Measurements from ENCODE around the gene VMAC.
"Not testable (repeated sequence)": the region's sequence is repeated elsewhere in the genome, so short reads cannot be mapped to it uniquely, and the experiment has no call there.

Gene VMAC

GRCh38 chr19:5904352-5905113 is at the start of gene VMAC:
Gene VMAC, plus strand, starts transcription at chr19:5904872. Its CDS starts 19 bp downstream, at chr19:5904891.
- H3K4me3 ChIP-seq (ENCODE audit: low read depth in 1 of 2, low read length in 2 of 2): peak within 1 kb of the TSS; percentile 98 to 99
- peak within 1 kb of the TSS; percentile 99 for H3K9ac ChIP-seq (ENCODE audit: low read length)
- H3K36me3 ChIP-seq (ENCODE audit: insufficient read depth, low read length): peaks cover 6% of the 10 kb centered on the region
- peaks cover 18% of the 10 kb centered on the region for H3K4me1 ChIP-seq (ENCODE audit: insufficient read depth, low read length)
- H3K27me3 ChIP-seq (ENCODE audit: control insufficient read depth in 1 of 2, insufficient read depth in 2 of 2, low read length in 2 of 2): no peaks in the 10 kb centered on the region
- no peaks in the 10 kb centered on the region for H3K9me3 ChIP-seq (ENCODE audit: low read length)
- H3K27ac ChIP-seq (ENCODE audit: low read depth, low read length): peak within 1 kb of the TSS; percentile 96

DNA sequence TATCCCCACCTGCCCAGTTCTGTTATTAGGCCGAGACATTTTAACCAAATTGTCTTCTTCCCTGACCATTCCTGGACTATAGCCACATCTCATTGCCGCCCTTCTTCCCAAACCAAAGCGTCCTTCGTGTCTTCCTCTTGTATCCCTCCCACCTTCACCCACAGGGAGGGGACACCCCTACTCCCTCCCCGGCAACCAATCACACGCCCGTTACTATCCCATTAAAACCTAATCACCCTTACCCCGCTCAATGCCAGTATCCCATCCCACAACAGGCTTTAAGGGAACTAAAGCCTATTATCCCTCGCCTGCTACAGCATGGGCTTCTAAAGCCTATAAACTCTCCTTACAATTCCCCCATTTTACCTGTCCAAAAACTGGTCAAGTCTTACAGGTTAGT is 49.5 kb upstream of the VMAC start:
- not testable (repeated sequence) for H3K27me3 ChIP-seq (ENCODE audit: control insufficient read depth in 1 of 2, insufficient read depth in 2 of 2, low read length in 2 of 2); H3K9me3 ChIP-seq (ENCODE audit: low read length); H3K27ac ChIP-seq (ENCODE audit: low read depth, low read length); H3K4me3 ChIP-seq (ENCODE audit: low read depth in 1 of 2, low read length in 2 of 2); H3K9ac ChIP-seq (ENCODE audit: low read length); H3K36me3 ChIP-seq (ENCODE audit: insufficient read depth, low read length)
- peaks cover 13% of the 10 kb centered on the region for H3K4me1 ChIP-seq (ENCODE audit: insufficient read depth, low read length)

DNA sequence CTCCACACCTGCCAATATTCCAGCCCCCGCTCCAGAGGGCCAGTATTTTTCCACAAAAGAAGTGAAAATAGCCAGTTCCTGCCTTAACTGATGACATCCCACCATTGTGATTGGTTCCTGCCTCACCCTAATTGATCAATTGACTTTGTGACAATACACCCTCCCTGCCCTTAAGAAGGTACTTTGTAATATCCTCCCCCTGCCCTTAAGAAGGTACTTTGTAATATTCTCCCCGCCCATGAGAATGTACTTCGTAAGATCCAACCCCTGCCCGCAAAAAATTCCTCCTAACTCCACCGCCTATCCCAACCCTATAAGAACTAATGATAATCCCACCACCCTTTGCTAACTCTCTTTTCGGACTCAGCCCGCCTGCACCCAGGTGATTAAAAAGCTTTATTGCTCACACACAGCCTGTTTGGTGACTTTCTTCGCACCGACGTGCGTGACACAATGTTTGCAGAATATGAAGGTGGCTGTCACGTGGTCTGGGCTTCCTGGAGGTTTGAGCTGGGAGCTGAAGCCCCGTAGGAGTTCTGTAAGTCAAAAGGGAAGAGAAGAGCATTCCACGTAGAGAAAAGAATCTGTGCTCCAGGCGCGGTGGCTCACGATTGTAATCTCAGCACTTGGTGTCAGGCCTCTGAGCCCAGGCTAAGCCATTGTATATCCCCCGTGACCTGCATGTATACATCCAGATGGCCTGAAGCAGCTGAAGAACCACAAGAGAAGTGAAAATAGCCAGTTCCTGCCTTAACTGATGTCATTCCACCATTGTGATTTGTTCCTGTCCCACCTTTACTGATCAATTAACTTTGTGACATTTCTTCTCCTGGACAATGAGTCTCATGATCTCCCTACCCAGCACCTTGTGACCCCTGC is 47.2 kb upstream of the VMAC start:
- Histone ChIP-seq H3K36me3 (ENCODE audit: insufficient read depth, low read length) (no peaks in the 10 kb centered on the region), H3K4me3 (ENCODE audit: low read depth in 1 of 2, low read length in 2 of 2) (no peak overlapping the region), H3K9ac (ENCODE audit: low read length) (no peak overlapping the region), H3K27me3 (ENCODE audit: control insufficient read depth in 1 of 2, insufficient read depth in 2 of 2, low read length in 2 of 2) (no peaks in the 10 kb centered on the region), H3K27ac (ENCODE audit: low read depth, low read length) (no peak overlapping the region), H3K9me3 (ENCODE audit: low read length) (no peaks in the 10 kb centered on the region), H3K4me1 (ENCODE audit: insufficient read depth, low read length) (no peaks in the 10 kb centered on the region)

GRCh38 chr19:5863030-5863665 is 41.5 kb upstream of the VMAC start:
- H3K36me3 ChIP-seq (ENCODE audit: insufficient read depth, low read length): no peaks in the 10 kb centered on the region
- no peak overlapping the region for H3K9ac ChIP-seq (ENCODE audit: low read length)
- no peaks in the 10 kb centered on the region for H3K9me3 ChIP-seq (ENCODE audit: low read length)
- no peaks in the 10 kb centered on the region for H3K4me1 ChIP-seq (ENCODE audit: insufficient read depth, low read length)
- no peaks in the 10 kb centered on the region for H3K27me3 ChIP-seq (ENCODE audit: control insufficient read depth in 1 of 2, insufficient read depth in 2 of 2, low read length in 2 of 2)
- H3K27ac ChIP-seq (ENCODE audit: low read depth, low read length): no peak overlapping the region
- no peak overlapping the region for H3K4me3 ChIP-seq (ENCODE audit: low read depth in 1 of 2, low read length in 2 of 2)

- Histone ChIP-seq H3K36me3 (ENCODE audit: insufficient read depth, low read length) (no peaks in the 10 kb centered on the region), H3K9ac (ENCODE audit: low read length) (no peak overlapping the region), H3K27ac (ENCODE audit: low read depth, low read length) (no peak overlapping the region), H3K4me3 (ENCODE audit: low read depth in 1 of 2, low read length in 2 of 2) (no peak overlapping the region), H3K4me1 (ENCODE audit: insufficient read depth, low read length) (no peaks in the 10 kb centered on the region), H3K9me3 (ENCODE audit: low read length) (no peaks in the 10 kb centered on the region), H3K27me3 (ENCODE audit: control insufficient read depth in 1 of 2, insufficient read depth in 2 of 2, low read length in 2 of 2) (no peaks in the 10 kb centered on the region)
Observed at GRCh38 chr19:5864013-5864720, 40.5 kb upstream of the VMAC start.

DNA sequence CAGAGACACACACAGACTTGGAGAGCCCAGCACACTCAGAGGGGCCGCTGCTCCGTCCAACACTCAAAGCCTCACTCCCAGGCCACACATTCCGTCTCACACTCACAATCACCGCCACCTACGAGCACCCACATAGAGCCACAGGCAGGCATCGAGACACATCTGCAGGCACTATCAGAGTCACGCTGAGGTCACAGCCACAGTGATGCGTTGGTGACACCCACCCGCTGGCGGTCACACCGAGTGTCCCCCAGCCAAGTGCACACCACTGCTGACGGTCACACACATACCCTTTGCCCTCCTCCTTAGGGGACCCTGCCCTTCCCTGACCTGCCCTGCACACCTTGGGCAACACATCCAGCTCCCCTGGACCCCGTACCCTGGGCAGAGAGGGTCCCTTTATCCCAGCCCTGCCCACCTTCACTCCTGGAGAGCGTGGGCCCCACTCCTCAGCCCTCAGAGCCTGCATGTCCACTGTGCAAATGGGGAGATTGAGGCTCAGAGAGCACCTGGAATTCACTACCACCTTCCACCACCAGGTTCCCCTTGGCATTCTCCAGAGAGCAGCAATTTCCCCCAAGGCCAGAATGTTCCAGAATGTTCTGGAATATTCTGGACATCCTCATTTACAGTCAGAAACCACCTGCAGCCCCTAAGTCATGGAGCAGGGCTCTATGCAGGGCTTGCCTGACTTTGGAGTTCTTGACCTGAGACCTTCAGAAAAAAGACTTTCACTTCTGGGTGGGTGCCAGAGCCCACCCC is 39.8 kb upstream of the VMAC start:
- Histone ChIP-seq H3K36me3 (ENCODE audit: insufficient read depth, low read length) (no peaks in the 10 kb centered on the region), H3K4me1 (ENCODE audit: insufficient read depth, low read length) (no peaks in the 10 kb centered on the region), H3K4me3 (ENCODE audit: low read depth in 1 of 2, low read length in 2 of 2) (no peak overlapping the region), H3K9ac (ENCODE audit: low read length) (no peak overlapping the region), H3K27ac (ENCODE audit: low read depth, low read length) (no peak overlapping the region), H3K27me3 (ENCODE audit: control insufficient read depth in 1 of 2, insufficient read depth in 2 of 2, low read length in 2 of 2) (no peaks in the 10 kb centered on the region), H3K9me3 (ENCODE audit: low read length) (no peaks in the 10 kb centered on the region)

- H3K27me3 ChIP-seq (ENCODE audit: control insufficient read depth in 1 of 2, insufficient read depth in 2 of 2, low read length in 2 of 2): no peaks in the 10 kb centered on the region
Observed at GRCh38 chr19:5865772-5866171, 38.9 kb upstream of the VMAC start.

GRCh38 chr19:5867201-5868136 is 37.2 kb upstream of the VMAC start:
- Histone ChIP-seq H3K27ac (ENCODE audit: low read depth, low read length) (no peak overlapping the region), H3K4me3 (ENCODE audit: low read depth in 1 of 2, low read length in 2 of 2) (no peak overlapping the region), H3K9ac (ENCODE audit: low read length) (no peak overlapping the region), H3K4me1 (ENCODE audit: insufficient read depth, low read length) (no peaks in the 10 kb centered on the region), H3K27me3 (ENCODE audit: control insufficient read depth in 1 of 2, insufficient read depth in 2 of 2, low read length in 2 of 2) (no peaks in the 10 kb centered on the region), H3K36me3 (ENCODE audit: insufficient read depth, low read length) (no peaks in the 10 kb centered on the region), H3K9me3 (ENCODE audit: low read length) (no peaks in the 10 kb centered on the region)

More at GRCh38 chr19:5865772-5866171, 38.9 kb upstream of the VMAC start:
- H3K36me3 ChIP-seq (ENCODE audit: insufficient read depth, low read length): no peaks in the 10 kb centered on the region
- H3K4me1 ChIP-seq (ENCODE audit: insufficient read depth, low read length): no peaks in the 10 kb centered on the region
- H3K4me3 ChIP-seq (ENCODE audit: low read depth in 1 of 2, low read length in 2 of 2): no peak overlapping the region
- H3K9me3 ChIP-seq (ENCODE audit: low read length): no peaks in the 10 kb centered on the region
- H3K27ac ChIP-seq (ENCODE audit: low read depth, low read length): no peak overlapping the region
- H3K9ac ChIP-seq (ENCODE audit: low read length): no peak overlapping the region

- no peaks in the 10 kb centered on the region for H3K4me1 ChIP-seq (ENCODE audit: insufficient read depth, low read length)
- H3K9me3 ChIP-seq (ENCODE audit: low read length): no peaks in the 10 kb centered on the region
- no peaks in the 10 kb centered on the region for H3K27me3 ChIP-seq (ENCODE audit: control insufficient read depth in 1 of 2, insufficient read depth in 2 of 2, low read length in 2 of 2)
- H3K4me3 ChIP-seq (ENCODE audit: low read depth in 1 of 2, low read length in 2 of 2): no peak overlapping the region
- no peak overlapping the region for H3K27ac ChIP-seq (ENCODE audit: low read depth, low read length)
- no peak overlapping the region for H3K9ac ChIP-seq (ENCODE audit: low read length)
- no peaks in the 10 kb centered on the region for H3K36me3 ChIP-seq (ENCODE audit: insufficient read depth, low read length)
Observed at GRCh38 chr19:5870986-5871394, 33.7 kb upstream of the VMAC start.
